Ovary (tissue), 9 donors: ENCODE results near the gene DCTD. TPM values are rescaled to one million over a fixed set of nuclear protein-coding genes. Genes with fewer than 3 reads are reported as not detected.

Experiments used
- DNase-seq, 5 donors: peaks; one replicate each; pipeline ENCODE4 v3.0.0-alpha.2; 2019 to 2020
- H3K27ac ChIP-seq, 2 donors: fragments of 200-600 bp; one replicate each; pipeline versions ENCODE4 v1.5.1 to v1.8.0; 2019 to 2022
- H3K27me3 ChIP-seq: fragments of 200-600 bp; one replicate; pipeline ENCODE4 v1.8.0; 2022
- H3K36me3 ChIP-seq: fragments of 200-600 bp; sonication (generic); one replicate; pipeline ENCODE4 v1.5.1; 2019
- H3K4me1 ChIP-seq: one replicate; pipeline ENCODE4 v1.8.1; 2013; ENCODE audit warnings: mild to moderate bottlenecking, moderate library complexity; ENCODE audit not compliant: insufficient read depth
- H3K4me3 ChIP-seq: fragments of 200-600 bp; sonication (generic); one replicate; pipeline ENCODE4 v1.5.1; 2017
- H3K9me3 ChIP-seq, 2 donors: fragments of 200-600 bp in 1 of 2; sonication (generic) in 1 of 2; one replicate each; pipeline versions ENCODE4 v1.5.1 to v1.8.1; 2013 to 2019; ENCODE audit warnings: mild to moderate bottlenecking in 1 of 2, moderate library complexity in 1 of 2
- EP300 ChIP-seq: sonication (generic); formaldehyde crosslinking; IDR thresholded peaks from one replicate; pipeline ENCODE4 v1.6.1; 2017; ENCODE audit warnings: antibody characterized with exemption
- POLR2A ChIP-seq: fragments of 450-650 bp; IDR thresholded peaks from one replicate; pipeline ENCODE4 v1.6.1; 2017; ENCODE audit warnings: antibody characterized with exemption, mild to moderate bottlenecking, moderate library complexity
- WGBS, 3 donors: extraction: QIAGEN DNeasy Blood & Tissue Kit in 1 of 3; methylation state at CpG; one replicate each; pipeline versions ENCODE4 v1.1.5 to v1.1.7; 2013 to 2017; 5-methylcytosine and 5-hydroxymethylcytosine counted together
- intact Hi-C, 4 donors: fragments of 100-400 bp; cut with DNase I; formaldehyde crosslinking; loops; one replicate each; pipeline versions ENCODE4 v1.11.0 to v1.15.1; 2022 to 2023
- polyA plus RNA-seq, 2 donors: library from polyadenylated mRNA; stranded (reverse); fragments of 200-250 nt in 1 of 2; fragments of 350-450 nt in 1 of 2; fragmentation: Illumina TruSeq in 1 of 2; extraction: RNeasy Lipid Tissue Mini Kit (QIAGEN cat#74804) in 1 of 2; gene quantifications; one replicate each; pipeline ENCODE4 v1.2.3, GENCODE V29; 2013 to 2014
- total RNA-seq, 7 donors: library from RNA; depleted of rRNA in 2 of 7; stranded (reverse); fragments of >200 nt in 2 of 7; fragmentation: NEBNext Ultra II Directional in 3 of 7; extraction: Animal tissue kit (Norgen Biotek cat#: 25700) in 3 of 7; gene quantifications; one replicate each; pipeline versions ENCODE4 v1.1.0 to v1.2.4, GENCODE V29; 2016 to 2023
- TF ChIP-seq, protein P1 (sequence below), 3 donors: fragments of 450-650 bp in 2 of 3; fragments of 200-600 bp in 1 of 3; IDR thresholded peaks; one replicate each; pipeline versions ENCODE4 v1.5.1 to v1.8.0; 2016 to 2022; ENCODE audit warnings: antibody characterized with exemption in 3 of 3, mild to moderate bottlenecking in 1 of 3
- donor health status: DM: no; HTN: no; CAD: no; lungs with moderate emphysema.
- donor health status: DM: no; HTN: no; CAD: no.
- donor health status: Bipolar disorder and iron deficiency.
- donor health status: DM: yes; HTN: yes; CAD: no.
- donor health status: DM: no; HTN: no; CAD: no.
- donor health status: DM: yes; HTN: yes; CAD: no.

DCTD gene
- total and polyA plus RNA-seq, 9 donors, result 34.1 to 272 (median 91.6) TPM

GRCh38 chr4:182928061-182928460 lies 10.9 kb upstream of the DCTD start:
- Histone ChIP-seq H3K27ac (no peak overlapping the region), H3K27me3 (no peaks in the 10 kb centered on the region), H3K36me3 (no peaks in the 10 kb centered on the region), H3K4me1 (no peaks in the 10 kb centered on the region), H3K9me3 (no peaks in the 10 kb centered on the region), H3K4me3 (no peak overlapping the region)
- TF ChIP-seq, protein P1, sequence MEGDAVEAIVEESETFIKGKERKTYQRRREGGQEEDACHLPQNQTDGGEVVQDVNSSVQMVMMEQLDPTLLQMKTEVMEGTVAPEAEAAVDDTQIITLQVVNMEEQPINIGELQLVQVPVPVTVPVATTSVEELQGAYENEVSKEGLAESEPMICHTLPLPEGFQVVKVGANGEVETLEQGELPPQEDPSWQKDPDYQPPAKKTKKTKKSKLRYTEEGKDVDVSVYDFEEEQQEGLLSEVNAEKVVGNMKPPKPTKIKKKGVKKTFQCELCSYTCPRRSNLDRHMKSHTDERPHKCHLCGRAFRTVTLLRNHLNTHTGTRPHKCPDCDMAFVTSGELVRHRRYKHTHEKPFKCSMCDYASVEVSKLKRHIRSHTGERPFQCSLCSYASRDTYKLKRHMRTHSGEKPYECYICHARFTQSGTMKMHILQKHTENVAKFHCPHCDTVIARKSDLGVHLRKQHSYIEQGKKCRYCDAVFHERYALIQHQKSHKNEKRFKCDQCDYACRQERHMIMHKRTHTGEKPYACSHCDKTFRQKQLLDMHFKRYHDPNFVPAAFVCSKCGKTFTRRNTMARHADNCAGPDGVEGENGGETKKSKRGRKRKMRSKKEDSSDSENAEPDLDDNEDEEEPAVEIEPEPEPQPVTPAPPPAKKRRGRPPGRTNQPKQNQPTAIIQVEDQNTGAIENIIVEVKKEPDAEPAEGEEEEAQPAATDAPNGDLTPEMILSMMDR (IDR thresholded peaks at IDR 0.05), result no peak
- no peak for TF ChIP-seq EP300
- no peak for TF ChIP-seq POLR2A
- intact Hi-C loops, result no loop called here
- no peak for DNase-seq
- WGBS, 3 donors, result 65 to 82% (median 74%) methylated on average over 3 of the region's 3 CpGs

DNA sequence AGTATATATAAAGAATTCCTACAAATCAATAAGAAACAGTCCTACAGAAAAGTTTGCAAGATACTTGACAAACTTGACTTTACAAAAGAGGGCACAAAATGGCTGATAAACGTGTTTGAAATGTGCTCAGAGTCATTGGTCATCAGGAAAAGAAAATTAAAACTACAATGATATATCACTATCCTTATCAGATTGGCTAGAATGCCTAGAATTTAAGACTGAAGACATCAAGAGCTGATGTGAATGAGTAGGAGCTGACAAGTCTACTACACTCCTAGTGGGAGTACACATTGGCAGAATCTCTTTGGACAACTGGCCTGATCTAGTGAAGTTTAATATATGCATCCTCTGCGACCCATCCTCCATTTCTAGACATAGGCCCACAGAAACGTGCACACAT lies 10.3 kb upstream of the DCTD start:
- intact Hi-C loops, result no loop called here
- WGBS, 3 donors, result 75 to 84% (median 76%) methylated on average over 3 of the region's 3 CpGs
- H3K9me3 ChIP-seq, result no peaks in the 10 kb centered on the region
- H3K4me3 ChIP-seq, result no peak overlapping the region
- no peaks in the 10 kb centered on the region for H3K36me3 ChIP-seq
- no peaks in the 10 kb centered on the region for H3K4me1 ChIP-seq
- TF ChIP-seq EP300, result no peak
- no peak for TF ChIP-seq POLR2A
- TF ChIP-seq, protein P1 (IDR thresholded peaks at IDR 0.05), result no peak
- no peak overlapping the region for H3K27ac ChIP-seq
- no peak for DNase-seq
- no peaks in the 10 kb centered on the region for H3K27me3 ChIP-seq

DNA sequence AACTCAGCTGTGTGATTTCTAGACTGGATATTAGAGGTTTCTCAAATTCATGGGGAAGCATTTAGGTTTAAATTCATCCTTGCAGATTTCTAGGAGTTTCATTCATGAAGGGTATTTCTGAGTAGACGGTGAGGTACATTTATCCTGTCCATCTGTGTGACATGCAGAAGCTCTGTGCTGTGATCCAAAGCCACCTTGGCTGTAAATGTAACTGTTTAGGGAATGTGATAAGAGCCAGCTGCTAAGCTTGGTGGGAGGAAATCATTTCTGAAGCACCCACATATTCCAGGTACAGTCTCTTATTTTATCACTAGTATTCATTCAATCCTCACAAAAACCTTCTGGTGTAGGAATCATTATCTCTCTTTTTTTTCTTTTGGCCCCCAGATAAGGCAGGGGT lies 8.7 kb upstream of the DCTD start:
- no peaks in the 10 kb centered on the region for H3K9me3 ChIP-seq
- DNase-seq, result no peak
- intact Hi-C loops, result no loop called here
- TF ChIP-seq POLR2A, result no peak
- TF ChIP-seq, protein P1 (IDR thresholded peaks at IDR 0.05), result no peak
- TF ChIP-seq EP300, result no peak
- H3K36me3 ChIP-seq, result no peaks in the 10 kb centered on the region
- 60 to 79% (median 72%) methylated on average over 1 of the region's 1 CpG for WGBS, 3 donors
- no peak overlapping the region for H3K27ac ChIP-seq
- no peaks in the 10 kb centered on the region for H3K4me1 ChIP-seq
- H3K27me3 ChIP-seq, result no peaks in the 10 kb centered on the region
- H3K4me3 ChIP-seq, result no peak overlapping the region

GRCh38 chr4:182925298-182925757 lies 8.1 kb upstream of the DCTD start:
- 63 to 66% (median 64%) methylated on average over 10 of the region's 10 CpGs for WGBS, 3 donors
- intact Hi-C loops, result no loop called here
- Histone ChIP-seq H3K4me1 (no peaks in the 10 kb centered on the region), H3K27me3 (no peaks in the 10 kb centered on the region), H3K4me3 (no peak overlapping the region), H3K27ac (no peak overlapping the region), H3K9me3 (no peaks in the 10 kb centered on the region), H3K36me3 (no peaks in the 10 kb centered on the region)
- peak; percentile 25 to 55 (median 47) for DNase-seq
- TF ChIP-seq, protein P1 (IDR thresholded peaks at IDR 0.05), result peak in 1 of 3 donors; percentile 26
- TF ChIP-seq POLR2A, result no peak

- intact Hi-C loops, result no loop called here
Observed at GRCh38 chr4:182924497-182924896, 7.3 kb upstream of the DCTD start.

More at GRCh38 chr4:182924497-182924896, 7.3 kb upstream of the DCTD start:
- Histone ChIP-seq H3K27ac (no peak overlapping the region), H3K36me3 (no peaks in the 10 kb centered on the region), H3K9me3 (no peaks in the 10 kb centered on the region), H3K27me3 (no peaks in the 10 kb centered on the region), H3K4me1 (no peaks in the 10 kb centered on the region), H3K4me3 (no peak overlapping the region)
- 87 to 94% (median 94%) methylated on average over 7 of the region's 7 CpGs for WGBS, 3 donors
- no peak for DNase-seq
- TF ChIP-seq EP300, result no peak
- TF ChIP-seq, protein P1 (IDR thresholded peaks at IDR 0.05), result no peak
- no peak for TF ChIP-seq POLR2A
